DOHH2 (cell line): ENCODE measurements around the gene CYTL1.

Experiments
- CTCF ChIP-seq: fragments of 200-600 bp; sonication (generic); IDR thresholded peaks from one replicate; pipeline ENCODE4 v1.5.1; 2014; ENCODE audit warnings: antibody characterized with exemption, mild to moderate bottlenecking, low read depth, low read length; ENCODE audit not compliant: poor library complexity, severe bottlenecking
- EZH2phosphoT487 ChIP-seq: fragments of 200-600 bp; sonication (generic); IDR thresholded peaks from 2 replicates; pipeline ENCODE4 v1.6.1; 2017; ENCODE audit warnings: borderline replicate concordance, mild to moderate bottlenecking, antibody characterized with exemption, low read length, moderate library complexity, mixed read lengths

- TF ChIP-seq EZH2phosphoT487 (no peak), CTCF (no peak)
These were observed 46.8 kb upstream of the CYTL1 start for GRCh38 chr4:5066101-5066500.
